Measurements from ENCODE around the gene IST1. TPM values are rescaled to one million over a fixed set of nuclear protein-coding genes. Genes with fewer than 3 reads are reported as not detected.
A peak's percentile ranks its signal among the peaks of the same experiment; 100 is the strongest.

IST1 gene
- total and polyA plus RNA-seq, 10 of the 15 experiments (the other 5 are each of a cell fraction or from before 2014, with no cell fraction given) = 97.3 to 293 (median 138) TPM

GRCh38 chr16:71895679-71896365 lies 491 bp downstream of the IST1 start (continued):
- no peak for TF ChIP-seq ZBTB33 (IDR thresholded peaks at IDR 0.05)
- no peak; a peak in 1 of 4 replicates for TF ChIP-seq EP300 (IDR thresholded peaks at IDR 0.05; ENCODE audit: borderline replicate concordance in 1 of 2, control insufficient read depth in 1 of 2, low read depth in 2 of 2, low read length in 2 of 2)
- no peak for TF ChIP-seq PKNOX1 (IDR thresholded peaks at IDR 0.05)
- 0 out of 2 replicates have a peak, but pooled peaks have one; percentile 10 for TF ChIP-seq DPF2 (IDR thresholded peaks at IDR 0.05)
- TF ChIP-seq, protein P1, sequence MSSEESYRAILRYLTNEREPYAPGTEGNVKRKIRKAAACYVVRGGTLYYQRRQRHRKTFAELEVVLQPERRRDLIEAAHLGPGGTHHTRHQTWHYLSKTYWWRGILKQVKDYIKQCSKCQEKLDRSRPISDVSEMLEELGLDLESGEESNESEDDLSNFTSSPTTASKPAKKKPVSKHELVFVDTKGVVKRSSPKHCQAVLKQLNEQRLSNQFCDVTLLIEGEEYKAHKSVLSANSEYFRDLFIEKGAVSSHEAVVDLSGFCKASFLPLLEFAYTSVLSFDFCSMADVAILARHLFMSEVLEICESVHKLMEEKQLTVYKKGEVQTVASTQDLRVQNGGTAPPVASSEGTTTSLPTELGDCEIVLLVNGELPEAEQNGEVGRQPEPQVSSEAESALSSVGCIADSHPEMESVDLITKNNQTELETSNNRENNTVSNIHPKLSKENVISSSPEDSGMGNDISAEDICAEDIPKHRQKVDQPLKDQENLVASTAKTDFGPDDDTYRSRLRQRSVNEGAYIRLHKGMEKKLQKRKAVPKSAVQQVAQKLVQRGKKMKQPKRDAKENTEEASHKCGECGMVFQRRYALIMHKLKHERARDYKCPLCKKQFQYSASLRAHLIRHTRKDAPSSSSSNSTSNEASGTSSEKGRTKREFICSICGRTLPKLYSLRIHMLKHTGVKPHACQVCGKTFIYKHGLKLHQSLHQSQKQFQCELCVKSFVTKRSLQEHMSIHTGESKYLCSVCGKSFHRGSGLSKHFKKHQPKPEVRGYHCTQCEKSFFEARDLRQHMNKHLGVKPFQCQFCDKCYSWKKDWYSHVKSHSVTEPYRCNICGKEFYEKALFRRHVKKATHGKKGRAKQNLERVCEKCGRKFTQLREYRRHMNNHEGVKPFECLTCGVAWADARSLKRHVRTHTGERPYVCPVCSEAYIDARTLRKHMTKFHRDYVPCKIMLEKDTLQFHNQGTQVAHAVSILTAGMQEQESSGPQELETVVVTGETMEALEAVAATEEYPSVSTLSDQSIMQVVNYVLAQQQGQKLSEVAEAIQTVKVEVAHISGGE (CRISPR knock-in tag; IDR thresholded peaks at IDR 0.05) = no peak
- TF ChIP-seq JUNB (IDR thresholded peaks at IDR 0.05) = no peak
- TF ChIP-seq ESRRA (IDR thresholded peaks at IDR 0.05; ENCODE audit: low read length) = no peak
- no peak for TF ChIP-seq KAT2A (conservative IDR thresholded peaks at IDR 0.05; ENCODE audit: control insufficient read depth, low read depth, low read length)
- TF ChIP-seq STAT3 (IDR thresholded peaks at IDR 0.05; ENCODE audit: low read depth, low read length) = no peak
- no peak for TF ChIP-seq RUNX3 (IDR thresholded peaks at IDR 0.05; ENCODE audit: low read length)
- 0 out of 2 replicates have a peak, but pooled peaks have one; percentile 46 for TF ChIP-seq MXI1 (IDR thresholded peaks at IDR 0.05; ENCODE audit: low read depth, low read length)
- no peak for TF ChIP-seq PML (IDR thresholded peaks at IDR 0.05; ENCODE audit: low read length)
- no peak for TF ChIP-seq CHD1 (IDR thresholded peaks at IDR 0.05; ENCODE audit: low read depth, low read length)
- TF ChIP-seq RCOR1 (conservative IDR thresholded peaks at IDR 0.05; ENCODE audit: low read depth, low read length) = no peak
- TF ChIP-seq HDGF (IDR thresholded peaks at IDR 0.05) = no peak
- TF ChIP-seq SREBF2 (IDR thresholded peaks at IDR 0.05; ENCODE audit: low read length) = no peak
- TF ChIP-seq NR2C1 (IDR thresholded peaks at IDR 0.05) = peak; percentile 37; the same call in 1 of the 2 replicates
- TF ChIP-seq FOXM1 (IDR thresholded peaks at IDR 0.05; ENCODE audit: low read depth, low read length) = no peak
- TF ChIP-seq BCL3 (IDR thresholded peaks at IDR 0.05; ENCODE audit: borderline replicate concordance, insufficient read depth, low read depth, low read length, poor library complexity, severe bottlenecking) = no peak
- no peak for TF ChIP-seq MEF2B (IDR thresholded peaks at IDR 0.05; ENCODE audit: partially characterized antibody, poor library complexity, severe bottlenecking)
- no peak for TF ChIP-seq IRF3 (IDR thresholded peaks at IDR 0.05)

Measured in GM12878 (cell line).